HEK293 (cell line): ENCODE measurements around the gene C10orf67.

Experiments
- CTCF ChIP-seq: fragments of 450-650 bp; formaldehyde crosslinking; IDR thresholded peaks from 2 replicates; pipeline ENCODE4 v1.5.1; 2016; ENCODE audit warnings: missing biosample characterization, missing genetic modification characterization
- KLF10 ChIP-seq: fragments of 450-650 bp; IDR thresholded peaks from 2 replicates; pipeline ENCODE4 v1.5.1; 2018; ENCODE audit warnings: missing biosample characterization, mild to moderate bottlenecking, missing genetic modification characterization
- SCRT1 ChIP-seq: fragments of 450-650 bp; formaldehyde crosslinking; IDR thresholded peaks from 2 replicates; pipeline ENCODE4 v1.5.1; 2016; ENCODE audit warnings: missing biosample characterization, missing genetic modification characterization, borderline replicate concordance
- ZNF121 ChIP-seq: fragments of 450-650 bp; formaldehyde crosslinking; IDR thresholded peaks from 2 replicates; pipeline ENCODE4 v1.5.1; 2016; ENCODE audit warnings: missing biosample characterization, missing genetic modification characterization
- ZNF677 ChIP-seq: fragments of 450-650 bp; IDR thresholded peaks from 2 replicates; pipeline ENCODE4 v1.5.0; 2018; ENCODE audit warnings: missing biosample characterization, mild to moderate bottlenecking, missing genetic modification characterization, moderate library complexity
- TF ChIP-seq, protein P1 (sequence below): fragments of 450-650 bp; formaldehyde crosslinking; conservative IDR thresholded peaks from 2 replicates; pipeline ENCODE4 v1.5.1; 2016; ENCODE audit warnings: low read depth, missing biosample characterization, missing genetic modification characterization
- TF ChIP-seq, protein P2 (sequence below): fragments of 450-650 bp; formaldehyde crosslinking; IDR thresholded peaks from 2 replicates; pipeline ENCODE4 v1.5.1; 2016; ENCODE audit warnings: missing biosample characterization, missing genetic modification characterization

DNA sequence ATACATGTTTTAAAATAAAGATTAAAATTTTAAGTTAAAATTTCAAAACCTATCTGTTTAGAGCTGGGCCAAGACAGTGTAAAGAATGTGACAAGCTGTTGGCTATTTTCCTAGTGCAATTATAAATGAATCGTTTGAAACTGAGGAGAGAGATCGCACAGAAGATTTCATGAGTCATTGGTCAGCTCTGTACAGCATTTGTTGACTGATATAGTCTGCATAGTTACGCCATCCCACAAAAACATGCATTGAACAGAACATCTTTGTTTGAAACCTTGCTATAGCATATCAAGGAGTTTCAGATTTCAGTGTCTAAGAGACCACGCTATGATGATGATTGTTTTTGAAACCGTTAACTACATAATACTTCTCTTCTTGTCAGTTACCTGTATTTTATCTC is 1.3 kb upstream of the C10orf67 start:
- TF ChIP-seq KLF10 (tag by site-specific recombination) (no peak; the same call in 1 of the 2 replicates), ZNF677 (tag by site-specific recombination) (no peak), CTCF (tag by site-specific recombination) (no peak), SCRT1 (tag by site-specific recombination) (no peak), ZNF121 (tag by site-specific recombination) (no peak)
- TF ChIP-seq, protein P1, sequence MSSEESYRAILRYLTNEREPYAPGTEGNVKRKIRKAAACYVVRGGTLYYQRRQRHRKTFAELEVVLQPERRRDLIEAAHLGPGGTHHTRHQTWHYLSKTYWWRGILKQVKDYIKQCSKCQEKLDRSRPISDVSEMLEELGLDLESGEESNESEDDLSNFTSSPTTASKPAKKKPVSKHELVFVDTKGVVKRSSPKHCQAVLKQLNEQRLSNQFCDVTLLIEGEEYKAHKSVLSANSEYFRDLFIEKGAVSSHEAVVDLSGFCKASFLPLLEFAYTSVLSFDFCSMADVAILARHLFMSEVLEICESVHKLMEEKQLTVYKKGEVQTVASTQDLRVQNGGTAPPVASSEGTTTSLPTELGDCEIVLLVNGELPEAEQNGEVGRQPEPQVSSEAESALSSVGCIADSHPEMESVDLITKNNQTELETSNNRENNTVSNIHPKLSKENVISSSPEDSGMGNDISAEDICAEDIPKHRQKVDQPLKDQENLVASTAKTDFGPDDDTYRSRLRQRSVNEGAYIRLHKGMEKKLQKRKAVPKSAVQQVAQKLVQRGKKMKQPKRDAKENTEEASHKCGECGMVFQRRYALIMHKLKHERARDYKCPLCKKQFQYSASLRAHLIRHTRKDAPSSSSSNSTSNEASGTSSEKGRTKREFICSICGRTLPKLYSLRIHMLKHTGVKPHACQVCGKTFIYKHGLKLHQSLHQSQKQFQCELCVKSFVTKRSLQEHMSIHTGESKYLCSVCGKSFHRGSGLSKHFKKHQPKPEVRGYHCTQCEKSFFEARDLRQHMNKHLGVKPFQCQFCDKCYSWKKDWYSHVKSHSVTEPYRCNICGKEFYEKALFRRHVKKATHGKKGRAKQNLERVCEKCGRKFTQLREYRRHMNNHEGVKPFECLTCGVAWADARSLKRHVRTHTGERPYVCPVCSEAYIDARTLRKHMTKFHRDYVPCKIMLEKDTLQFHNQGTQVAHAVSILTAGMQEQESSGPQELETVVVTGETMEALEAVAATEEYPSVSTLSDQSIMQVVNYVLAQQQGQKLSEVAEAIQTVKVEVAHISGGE (tag by site-specific recombination), result no peak
- TF ChIP-seq, protein P2, sequence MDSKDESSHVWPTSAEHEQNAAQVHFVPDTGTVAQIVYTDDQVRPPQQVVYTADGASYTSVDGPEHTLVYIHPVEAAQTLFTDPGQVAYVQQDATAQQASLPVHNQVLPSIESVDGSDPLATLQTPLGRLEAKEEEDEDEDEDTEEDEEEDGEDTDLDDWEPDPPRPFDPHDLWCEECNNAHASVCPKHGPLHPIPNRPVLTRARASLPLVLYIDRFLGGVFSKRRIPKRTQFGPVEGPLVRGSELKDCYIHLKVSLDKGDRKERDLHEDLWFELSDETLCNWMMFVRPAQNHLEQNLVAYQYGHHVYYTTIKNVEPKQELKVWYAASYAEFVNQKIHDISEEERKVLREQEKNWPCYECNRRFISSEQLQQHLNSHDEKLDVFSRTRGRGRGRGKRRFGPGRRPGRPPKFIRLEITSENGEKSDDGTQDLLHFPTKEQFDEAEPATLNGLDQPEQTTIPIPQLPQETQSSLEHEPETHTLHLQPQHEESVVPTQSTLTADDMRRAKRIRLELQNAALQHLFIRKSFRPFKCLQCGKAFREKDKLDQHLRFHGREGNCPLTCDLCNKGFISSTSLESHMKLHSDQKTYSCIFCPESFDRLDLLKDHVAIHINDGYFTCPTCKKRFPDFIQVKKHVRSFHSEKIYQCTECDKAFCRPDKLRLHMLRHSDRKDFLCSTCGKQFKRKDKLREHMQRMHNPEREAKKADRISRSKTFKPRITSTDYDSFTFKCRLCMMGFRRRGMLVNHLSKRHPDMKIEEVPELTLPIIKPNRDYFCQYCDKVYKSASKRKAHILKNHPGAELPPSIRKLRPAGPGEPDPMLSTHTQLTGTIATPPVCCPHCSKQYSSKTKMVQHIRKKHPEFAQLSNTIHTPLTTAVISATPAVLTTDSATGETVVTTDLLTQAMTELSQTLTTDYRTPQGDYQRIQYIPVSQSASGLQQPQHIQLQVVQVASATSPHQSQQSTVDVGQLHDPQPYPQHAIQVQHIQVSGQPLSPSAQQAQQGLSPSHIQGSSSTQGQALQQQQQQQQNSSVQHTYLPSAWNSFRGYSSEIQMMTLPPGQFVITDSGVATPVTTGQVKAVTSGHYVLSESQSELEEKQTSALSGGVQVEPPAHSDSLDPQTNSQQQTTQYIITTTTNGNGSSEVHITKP (tag by site-specific recombination), result no peak
